Measurements from ENCODE around the gene RNF168.

DNA sequence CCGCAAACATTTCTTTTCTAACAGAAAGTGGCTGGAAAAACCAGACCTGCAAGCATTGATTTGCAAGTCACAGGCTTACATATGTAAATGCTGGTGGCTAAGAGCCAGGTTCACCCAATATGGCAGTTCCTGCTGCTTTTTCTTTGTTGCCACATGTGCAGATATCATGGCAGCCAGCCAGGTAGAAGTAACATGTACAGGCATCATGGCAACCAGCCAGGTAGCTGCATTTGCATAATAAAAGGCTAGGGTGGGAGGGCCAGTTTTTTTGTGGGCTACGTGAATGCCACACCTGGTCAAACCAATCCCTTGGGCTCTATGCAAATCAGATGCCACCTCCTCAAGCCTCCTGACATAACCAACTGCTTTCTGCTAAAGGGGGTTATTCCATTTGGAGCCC is 14.4 kb upstream of the RNF168 start:
- TF ChIP-seq MAX (IDR thresholded peaks at IDR 0.05; ENCODE audit: low read depth, low read length) = no peak
- TF ChIP-seq CTCF (IDR thresholded peaks at IDR 0.05; ENCODE audit: low read depth, low read length) = no peak
- no peak for TF ChIP-seq POLR2A (IDR thresholded peaks at IDR 0.05; ENCODE audit: extremely low read depth, insufficient read length)
- no peak for TF ChIP-seq MYC (IDR thresholded peaks at IDR 0.05; ENCODE audit: low read depth, low read length)
